A549 (cell line): ENCODE data around the gene CATSPERZ. TPM values are rescaled to one million over a fixed set of nuclear protein-coding genes. Genes with fewer than 3 reads are reported as not detected.

ENCODE experiments used
- ATAC-seq, 2 experiments: fragments of 200-7000 bp in 1 of 2; fragments of >200 bp in 1 of 2; cut with Nextera tagmentation in 1 of 2; cut with Tn5 transposase in 1 of 2; 3 replicates each; pipeline versions ENCODE4 v1.8.0 to v1.9.1; 2018 to 2020; ENCODE audit warnings: mild to moderate bottlenecking in 1 of 2, moderate library complexity in 1 of 2
- CTCF ChIA-PET: fragments of 300-600 bp; sonication (Branson Sonifier 250); formaldehyde crosslinking; extraction: SDS; loops from one replicate; lab custom pipeline; 2021; ENCODE audit warnings: antibody characterized with exemption, inconsistent platforms; lab: Yijun Ruan, JAX
- POLR2A ChIA-PET: fragments of 350-600 bp; formaldehyde crosslinking; extraction: SDS; loops from one replicate; lab custom pipeline; 2021; ENCODE audit warnings: antibody characterized with exemption, inconsistent platforms; lab: Yijun Ruan, JAX
- DNase-seq, 2 experiments: peaks; one replicate each; pipeline versions ENCODE4 v3.0.0 to v3.0.0-alpha.2; 2011 to 2016; ENCODE audit warnings: low read depth in 1 of 2, low spot score in 1 of 2
- FAIRE-seq: peaks from 2 replicates; lab custom pipeline; 2011; peaks lifted over from hg19 to GRCh38; lab: Jason Lieb, UNC
- H3K27ac ChIP-seq, 2 experiments: fragments of >200 bp; sonication (Bioruptor Twin); formaldehyde crosslinking; 3 replicates each; pipeline ENCODE4 v1.5.1; 2016 to 2017
- H3K4me1 ChIP-seq: fragments of >200 bp; sonication (Bioruptor Twin); formaldehyde crosslinking; 3 replicates; pipeline ENCODE4 v1.6.1; 2016
- H3K4me2 ChIP-seq: fragments of >200 bp; sonication (Bioruptor Twin); formaldehyde crosslinking; 3 replicates; pipeline ENCODE4 v1.6.1; 2016
- H3K4me3 ChIP-seq: fragments of >200 bp; sonication (Bioruptor Twin); formaldehyde crosslinking; 3 replicates; pipeline ENCODE4 v1.5.1; 2016
- H3K9me3 ChIP-seq: fragments of >200 bp; sonication (Bioruptor Twin); formaldehyde crosslinking; 3 replicates; pipeline ENCODE4 v1.6.1; 2016
- CBX2 ChIP-seq: fragments of 200-600 bp; sonication (generic); IDR thresholded peaks from 2 replicates; pipeline ENCODE4 v1.6.1; 2016; ENCODE audit warnings: low read depth, mild to moderate bottlenecking, borderline replicate concordance
- CEBPB ChIP-seq, 2 experiments: fragments of >200 bp in 1 of 2; sonication (Bioruptor Twin) in 1 of 2; formaldehyde crosslinking in 1 of 2; IDR thresholded peaks; 2 replicates each; pipeline ENCODE4 v1.6.1; 2012 to 2016
- CHD4 ChIP-seq: fragments of 200-600 bp; sonication (generic); IDR thresholded peaks from 2 replicates; pipeline ENCODE4 v1.6.1; 2016; ENCODE audit warnings: antibody characterized with exemption, mild to moderate bottlenecking, borderline replicate concordance
- EHF ChIP-seq: fragments of 250-450 bp; sonication (Bioruptor Pico); IDR thresholded peaks from 2 replicates; pipeline ENCODE4 v1.5.0; 2020; ENCODE audit warnings: mild to moderate bottlenecking
- EHMT2 ChIP-seq: fragments of 200-600 bp; sonication (generic); IDR thresholded peaks from 2 replicates; pipeline ENCODE4 v1.6.1; 2016; ENCODE audit warnings: antibody characterized with exemption, low read depth, mild to moderate bottlenecking, moderate library complexity
- EP300 ChIP-seq, 2 experiments: fragments of >200 bp; sonication (Bioruptor Twin); formaldehyde crosslinking; IDR thresholded peaks; 2 replicates in 1 of 2; 3 replicates in 1 of 2; pipeline ENCODE4 v1.6.1; 2016 to 2017
- FOSL2 ChIP-seq, 2 experiments: fragments of 450-650 bp in 1 of 2; fragments of >200 bp in 1 of 2; sonication (Bioruptor Twin) in 1 of 2; formaldehyde crosslinking; IDR thresholded peaks; 2 replicates each; pipeline versions ENCODE4 v1.5.0 to v1.6.1; 2016 to 2020; ENCODE audit warnings: mild to moderate bottlenecking in 1 of 2, moderate library complexity in 1 of 2
- HEYL ChIP-seq: fragments of 250-450 bp; sonication (Bioruptor Pico); IDR thresholded peaks from 2 replicates; pipeline ENCODE4 v1.8.0; 2021; ENCODE audit warnings: mild to moderate bottlenecking, moderate library complexity
- JUN ChIP-seq, 2 experiments: fragments of >200 bp; sonication (Bioruptor Twin); formaldehyde crosslinking; IDR thresholded peaks; 2 replicates in 1 of 2; 3 replicates in 1 of 2; pipeline ENCODE4 v1.6.1; 2016 to 2017
- KDM1A ChIP-seq: fragments of 200-600 bp; sonication (generic); IDR thresholded peaks from 2 replicates; pipeline ENCODE4 v1.6.1; 2016; ENCODE audit warnings: low read depth, mild to moderate bottlenecking
- KDM5A ChIP-seq: fragments of 200-600 bp; sonication (generic); IDR thresholded peaks from 2 replicates; pipeline ENCODE4 v1.6.1; 2016; ENCODE audit warnings: antibody characterized with exemption, mild to moderate bottlenecking
- POLR2AphosphoS2 ChIP-seq: conservative IDR thresholded peaks from 2 replicates; pipeline ENCODE4 v1.6.1; 2012; ENCODE audit warnings: low read length, improper control_type of control experiment, inconsistent platforms
- RAD21 ChIP-seq, 2 experiments: fragments of >200 bp in 1 of 2; sonication (Bioruptor Twin) in 1 of 2; formaldehyde crosslinking in 1 of 2; IDR thresholded peaks in 1 of 2; conservative IDR thresholded peaks in 1 of 2; 2 replicates in 1 of 2; 3 replicates in 1 of 2; pipeline ENCODE4 v1.6.1; 2012 to 2018; ENCODE audit warnings: inconsistent platforms in 1 of 2
- RARB ChIP-seq: fragments of 250-450 bp; sonication (Bioruptor Pico); IDR thresholded peaks from 2 replicates; pipeline ENCODE4 v1.8.0; 2021; ENCODE audit warnings: mild to moderate bottlenecking, moderate library complexity
- TFCP2L1 ChIP-seq: fragments of 250-450 bp; sonication (Bioruptor Pico); IDR thresholded peaks from 2 replicates; pipeline ENCODE4 v1.5.0; 2021; ENCODE audit warnings: mild to moderate bottlenecking
- TP53 ChIP-seq: fragments of 250-450 bp; sonication (Bioruptor Pico); IDR thresholded peaks from 2 replicates; pipeline ENCODE4 v1.5.0; 2021; ENCODE audit warnings: mild to moderate bottlenecking, moderate library complexity
- ZC3H11A ChIP-seq: fragments of 450-650 bp; IDR thresholded peaks from 2 replicates; pipeline ENCODE4 v1.6.1; 2014; ENCODE audit warnings: antibody characterized with exemption, mild to moderate bottlenecking
- ZFP36 ChIP-seq: fragments of 450-650 bp; IDR thresholded peaks from 2 replicates; pipeline ENCODE4 v1.6.1; 2014; ENCODE audit warnings: borderline replicate concordance; ENCODE audit not compliant: partially characterized antibody
- WGBS: methylation state at CpG from one replicate; pipeline ENCODE4 v1.1.6; 2017; ENCODE audit errors: missing lambda C conversion rate; 5-methylcytosine and 5-hydroxymethylcytosine counted together
- polyA plus RNA-seq, 4 experiments: library from polyadenylated mRNA; depleted of rRNA in 3 of 4; stranded (reverse); fragments of >200 nt; fragmentation: RNase III in 1 of 4; extraction: RNeasy Plus Mini Kit Qiagen cat#74134 plus additional on column Dnase treatment in 1 of 4; gene quantifications; 2 replicates in 3 of 4; 3 replicates in 1 of 4; pipeline ENCODE4 v1.2.3, GENCODE V29; 2011 to 2017
- TF ChIP-seq, protein P1 (sequence below): fragments of 200-600 bp; sonication (generic); IDR thresholded peaks from 2 replicates; pipeline ENCODE4 v1.6.1; 2016; ENCODE audit warnings: antibody characterized with exemption, mild to moderate bottlenecking, moderate library complexity
- TF ChIP-seq, protein P2 (sequence below): IDR thresholded peaks from 2 replicates; pipeline ENCODE4 v1.6.1; 2012
- TF ChIP-seq, protein P3 (sequence below): IDR thresholded peaks from 2 replicates; pipeline ENCODE4 v1.6.1; 2012
- TF ChIP-seq, protein P4 (sequence below): fragments of 450-650 bp; IDR thresholded peaks from 2 replicates; pipeline ENCODE4 v1.6.1; 2014; ENCODE audit warnings: antibody characterized with exemption

Gene CATSPERZ
- polyA plus RNA-seq, 2 of the 4 experiments (the other 2 are of a cell fraction): 1.9 to 3.4 TPM

DNA sequence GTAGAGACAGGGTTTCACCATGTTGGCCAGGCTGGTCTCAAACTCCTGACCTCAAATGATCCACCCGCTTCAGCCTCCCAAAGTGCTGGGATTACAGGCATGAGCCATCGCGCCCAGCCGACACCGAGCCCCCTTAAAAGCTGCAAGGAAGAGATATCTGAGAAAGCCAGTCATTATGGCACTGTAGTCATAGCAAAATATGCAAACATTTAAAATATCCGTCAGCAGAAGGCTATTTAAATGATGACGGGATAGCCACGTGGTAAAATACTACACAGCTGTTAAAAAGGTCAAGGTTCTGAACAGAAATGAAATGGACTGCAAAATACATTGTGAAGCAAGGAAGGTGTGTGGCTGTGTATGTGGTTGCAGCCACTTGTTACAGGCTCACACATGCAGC lies 33.4 kb downstream of the CATSPERZ start:
- TF ChIP-seq, protein P1, sequence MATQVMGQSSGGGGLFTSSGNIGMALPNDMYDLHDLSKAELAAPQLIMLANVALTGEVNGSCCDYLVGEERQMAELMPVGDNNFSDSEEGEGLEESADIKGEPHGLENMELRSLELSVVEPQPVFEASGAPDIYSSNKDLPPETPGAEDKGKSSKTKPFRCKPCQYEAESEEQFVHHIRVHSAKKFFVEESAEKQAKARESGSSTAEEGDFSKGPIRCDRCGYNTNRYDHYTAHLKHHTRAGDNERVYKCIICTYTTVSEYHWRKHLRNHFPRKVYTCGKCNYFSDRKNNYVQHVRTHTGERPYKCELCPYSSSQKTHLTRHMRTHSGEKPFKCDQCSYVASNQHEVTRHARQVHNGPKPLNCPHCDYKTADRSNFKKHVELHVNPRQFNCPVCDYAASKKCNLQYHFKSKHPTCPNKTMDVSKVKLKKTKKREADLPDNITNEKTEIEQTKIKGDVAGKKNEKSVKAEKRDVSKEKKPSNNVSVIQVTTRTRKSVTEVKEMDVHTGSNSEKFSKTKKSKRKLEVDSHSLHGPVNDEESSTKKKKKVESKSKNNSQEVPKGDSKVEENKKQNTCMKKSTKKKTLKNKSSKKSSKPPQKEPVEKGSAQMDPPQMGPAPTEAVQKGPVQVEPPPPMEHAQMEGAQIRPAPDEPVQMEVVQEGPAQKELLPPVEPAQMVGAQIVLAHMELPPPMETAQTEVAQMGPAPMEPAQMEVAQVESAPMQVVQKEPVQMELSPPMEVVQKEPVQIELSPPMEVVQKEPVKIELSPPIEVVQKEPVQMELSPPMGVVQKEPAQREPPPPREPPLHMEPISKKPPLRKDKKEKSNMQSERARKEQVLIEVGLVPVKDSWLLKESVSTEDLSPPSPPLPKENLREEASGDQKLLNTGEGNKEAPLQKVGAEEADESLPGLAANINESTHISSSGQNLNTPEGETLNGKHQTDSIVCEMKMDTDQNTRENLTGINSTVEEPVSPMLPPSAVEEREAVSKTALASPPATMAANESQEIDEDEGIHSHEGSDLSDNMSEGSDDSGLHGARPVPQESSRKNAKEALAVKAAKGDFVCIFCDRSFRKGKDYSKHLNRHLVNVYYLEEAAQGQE: no peak
- TF ChIP-seq FOSL2 (IDR thresholded peaks at IDR 0.05) (no peak), FOSL2 (CRISPR knock-in tag; IDR thresholded peaks at IDR 0.05) (no peak), EHF (CRISPR knock-in tag) (no peak), POLR2AphosphoS2 (no peak), TFCP2L1 (CRISPR knock-in tag) (no peak), HEYL (CRISPR knock-in tag) (no peak), JUN (IDR thresholded peaks at IDR 0.05) (no peak), KDM5A (no peak), CBX2 (no peak), RARB (no peak), RAD21 (conservative IDR thresholded peaks at IDR 0.05 in 1 of 2, IDR thresholded peaks at IDR 0.05 in 1 of 2) (no peak), ZFP36 (no peak), KDM1A (no peak)
- TF ChIP-seq, protein P2, sequence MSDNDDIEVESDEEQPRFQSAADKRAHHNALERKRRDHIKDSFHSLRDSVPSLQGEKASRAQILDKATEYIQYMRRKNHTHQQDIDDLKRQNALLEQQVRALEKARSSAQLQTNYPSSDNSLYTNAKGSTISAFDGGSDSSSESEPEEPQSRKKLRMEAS: no peak
- TF ChIP-seq, protein P3, sequence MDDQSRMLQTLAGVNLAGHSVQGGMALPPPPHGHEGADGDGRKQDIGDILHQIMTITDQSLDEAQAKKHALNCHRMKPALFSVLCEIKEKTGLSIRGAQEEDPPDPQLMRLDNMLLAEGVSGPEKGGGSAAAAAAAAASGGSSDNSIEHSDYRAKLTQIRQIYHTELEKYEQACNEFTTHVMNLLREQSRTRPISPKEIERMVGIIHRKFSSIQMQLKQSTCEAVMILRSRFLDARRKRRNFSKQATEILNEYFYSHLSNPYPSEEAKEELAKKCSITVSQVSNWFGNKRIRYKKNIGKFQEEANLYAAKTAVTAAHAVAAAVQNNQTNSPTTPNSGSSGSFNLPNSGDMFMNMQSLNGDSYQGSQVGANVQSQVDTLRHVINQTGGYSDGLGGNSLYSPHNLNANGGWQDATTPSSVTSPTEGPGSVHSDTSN: no peak
- H3K4me3 ChIP-seq: no peak overlapping the region
- no peaks in the 10 kb centered on the region for H3K9me3 ChIP-seq
- no peak for ATAC-seq
- H3K4me1 ChIP-seq: peaks cover 36% of the 10 kb centered on the region
- CTCF ChIA-PET: interaction anchor here (2.2 to 33.9 kb wide), 4 partner anchors 11 to 37 kb away, joined by 5 to 996 read pairs (median 177); partner anchors contain the start of genes CATSPERZ, CCDC88B, ESRRA and PRDX5
- 96% methylated on average over 8 of the region's 8 CpGs for WGBS
- H3K27ac ChIP-seq: peak overlapping the region in 1 of 2 experiments; percentile 91; a peak in 2 of 6 replicates
- no peak overlapping the region for H3K4me2 ChIP-seq
- no peak for FAIRE-seq
- no peak for DNase-seq
- POLR2A ChIA-PET: interaction anchor here (2.8 kb wide), 1 partner anchor 16 kb away, joined by 45 read pairs; the partner anchor contains the start of genes PRDX5 and TRMT112

GRCh38 chr11:64334764-64335735 lies 34.9 kb downstream of the CATSPERZ start:
- WGBS: 8% methylated on average over 13 of the region's 13 CpGs
- Histone ChIP-seq H3K9me3 (no peaks in the 10 kb centered on the region), H3K4me2 (peak overlapping the region; percentile 70), H3K4me3 (no peak overlapping the region), H3K4me1 (peaks cover 36% of the 10 kb centered on the region), H3K27ac (peak overlapping the region; percentile 51 to 91)
- DNase-seq (peak; percentile 96 to 97), FAIRE-seq (no peak), ATAC-seq (peak; percentile 87 to 94)
- POLR2A ChIA-PET: interaction anchor here (0.8 to 1.8 kb wide), 3 partner anchors 18 to 31 kb away, joined by 3 to 19 read pairs (median 4); partner anchors contain the start of genes PRDX5 and TRMT112
- CTCF ChIA-PET: interaction anchor here (1.0 to 33.9 kb wide), 6 partner anchors 9 to 25 kb away, joined by 3 to 996 read pairs (median 6); partner anchors contain the start of genes CATSPERZ, ESRRA, PRDX5 and TRMT112
- TF ChIP-seq CEBPB (IDR thresholded peaks at IDR 0.05): peak; percentile 92 to 98
- TF ChIP-seq, protein P1: no peak
- no peak for TF ChIP-seq TP53 (CRISPR knock-in tag)
- peak in 1 of 2 experiments; percentile 52; a peak in 1 of 5 replicates for TF ChIP-seq EP300 (IDR thresholded peaks at IDR 0.05)
- TF ChIP-seq FOSL2 (IDR thresholded peaks at IDR 0.05): peak; percentile 86
- TF ChIP-seq FOSL2 (CRISPR knock-in tag; IDR thresholded peaks at IDR 0.05): peak; percentile 97
- TF ChIP-seq CHD4: no peak
- no peak for TF ChIP-seq EHMT2
- no peak for TF ChIP-seq TFCP2L1 (CRISPR knock-in tag)
- TF ChIP-seq, protein P4, sequence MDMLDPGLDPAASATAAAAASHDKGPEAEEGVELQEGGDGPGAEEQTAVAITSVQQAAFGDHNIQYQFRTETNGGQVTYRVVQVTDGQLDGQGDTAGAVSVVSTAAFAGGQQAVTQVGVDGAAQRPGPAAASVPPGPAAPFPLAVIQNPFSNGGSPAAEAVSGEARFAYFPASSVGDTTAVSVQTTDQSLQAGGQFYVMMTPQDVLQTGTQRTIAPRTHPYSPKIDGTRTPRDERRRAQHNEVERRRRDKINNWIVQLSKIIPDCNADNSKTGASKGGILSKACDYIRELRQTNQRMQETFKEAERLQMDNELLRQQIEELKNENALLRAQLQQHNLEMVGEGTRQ: peak; percentile 44; the same call in 1 of the 2 replicates
- no peak for TF ChIP-seq CBX2
- TF ChIP-seq KDM1A: peak; percentile 80; the same call in 1 of the 2 replicates
- no peak for TF ChIP-seq ZC3H11A
- TF ChIP-seq, protein P2: 0 out of 2 replicates have a peak, but pooled peaks have one; percentile 53
- TF ChIP-seq JUN (IDR thresholded peaks at IDR 0.05): peak; percentile 44 to 65; a peak in 2 of 5 replicates
